T-cell (primary cell): Measurements from ENCODE around the gene SVIL. TPM values are rescaled to one million over a fixed set of nuclear protein-coding genes. Genes with fewer than 3 reads are reported as not detected.
"Not testable (repeated sequence)": the region's sequence is repeated elsewhere in the genome, so short reads cannot be mapped to it uniquely, and the experiment has no call there.

Experiments used
- ATAC-seq, 4 experiments: fragments of 200-7000 bp in 3 of 4; fragments of 150-1000 bp in 1 of 4; cut with Tn5 transposase; replicated peaks in 1 of 4; 1 replicate in 3 of 4; 2 replicates in 1 of 4; pipeline ENCODE4 v1.10.0; 2021; ENCODE audit warnings: moderate library complexity in 3 of 4, mild to moderate bottlenecking in 2 of 4, moderate number of reproducible peaks in 1 of 4
- CTCF ChIA-PET, 2 donors: fragments of 300-600 bp; sonication (Branson Sonifier 250); formaldehyde crosslinking; loops; one replicate each; lab custom pipeline; 2022; ENCODE audit warnings: antibody characterized with exemption in 2 of 2; lab: Charles Lee
- POLR2A ChIA-PET, 2 donors: fragments of 300-600 bp; sonication (Branson Sonifier 250); formaldehyde crosslinking; loops; one replicate each; lab custom pipeline; 2022; ENCODE audit warnings: antibody characterized with exemption in 2 of 2; lab: Charles Lee
- DNase-seq, 35 experiments: peaks; one replicate each; pipeline versions ENCODE4 v3.0.0 to v3.0.0-alpha.2; 2013 to 2023
- H3K27ac ChIP-seq: one replicate; pipeline ENCODE4 v1.5.1; 2013; ENCODE audit warnings: low read length
- H3K27me3 ChIP-seq, 2 experiments: replicated peaks in 1 of 2; 1 replicate in 1 of 2; 2 replicates in 1 of 2; pipeline versions ENCODE4 v1.6.1 to v1.7.0; 2013; ENCODE audit warnings: low read length in 1 of 2, mixed read lengths in 1 of 2; ENCODE audit not compliant: control insufficient read depth in 2 of 2, insufficient read depth in 2 of 2; ENCODE audit errors: extremely low read depth in 1 of 2
- H3K36me3 ChIP-seq, 2 donors: 1 replicate in 1 of 2; 2 replicates in 1 of 2; pipeline versions ENCODE4 v1.6.1 to v1.7.0; 2013; ENCODE audit warnings: low read length in 1 of 2; ENCODE audit not compliant: control insufficient read depth in 2 of 2, insufficient read depth in 1 of 2; ENCODE audit errors: extremely low read depth in 1 of 2
- H3K4me1 ChIP-seq, 2 experiments: 1 replicate in 1 of 2; 2 replicates in 1 of 2; pipeline versions ENCODE4 v1.6.1 to v1.7.0; 2013; ENCODE audit warnings: low read length in 2 of 2, mixed read lengths in 1 of 2; ENCODE audit not compliant: insufficient read depth in 2 of 2, control insufficient read depth in 1 of 2; ENCODE audit errors: extremely low read depth in 1 of 2
- H3K4me3 ChIP-seq, 2 donors: 1 replicate in 1 of 2; 2 replicates in 1 of 2; pipeline versions ENCODE4 v1.5.1 to v1.7.0; 2013; ENCODE audit warnings: mild to moderate bottlenecking in 2 of 2, low read length in 1 of 2, moderate library complexity in 1 of 2; ENCODE audit not compliant: control insufficient read depth in 1 of 2; ENCODE audit errors: extremely low read depth in 1 of 2
- H3K9me3 ChIP-seq: 2 replicates; pipeline ENCODE4 v1.7.0; 2013
- H3K27ac Mint-ChIP-seq, 2 donors: one replicate each; pipeline ENCODE4 v1.8.0; 2020 to 2021; ENCODE audit warnings: mild to moderate bottlenecking in 2 of 2, mixed read lengths in 2 of 2
- H3K27me3 Mint-ChIP-seq, 2 donors: one replicate each; pipeline ENCODE4 v1.8.0; 2021 to 2022; ENCODE audit warnings: mixed read lengths in 2 of 2
- H3K36me3 Mint-ChIP-seq: one replicate; pipeline ENCODE4 v1.8.0; 2021; ENCODE audit warnings: mixed read lengths
- H3K4me1 Mint-ChIP-seq, 3 donors: one replicate each; pipeline ENCODE4 v1.8.0; 2020 to 2022; ENCODE audit warnings: mixed read lengths in 3 of 3, mild to moderate bottlenecking in 1 of 3
- H3K4me3 Mint-ChIP-seq, 3 donors: one replicate each; pipeline ENCODE4 v1.8.0; 2020 to 2022; ENCODE audit warnings: mild to moderate bottlenecking in 3 of 3, mixed read lengths in 3 of 3, moderate library complexity in 3 of 3
- H3K9me3 Mint-ChIP-seq, 3 donors: one replicate each; pipeline ENCODE4 v1.8.0; 2020 to 2022; ENCODE audit warnings: mixed read lengths in 3 of 3
- WGBS: methylation state at CpG from one replicate; pipeline ENCODE4 v1.1.5; 2013; ENCODE audit warnings: missing lambda C conversion rate; ENCODE audit not compliant: insufficient coverage; 5-methylcytosine and 5-hydroxymethylcytosine counted together
- total RNA-seq, 35 experiments: library from RNA in 6 of 35; stranded (reverse) in 6 of 35; fragments of 120-200 nt in 1 of 35; gene quantifications; one replicate each; pipeline versions ENCODE4 v1.2.1 to v1.2.4 and lab custom pipeline; 2013 to 2026

Gene SVIL
- total RNA-seq, 5 donors from 2014 or later (not counting 1 experiment from before 2014, with no cell fraction given), result 17.4 to 45.6 (median 19.6) TPM

- Histone ChIP-seq H3K9me3 (no peaks in the 10 kb centered on the region), H3K4me1 (no peaks in the 10 kb centered on the region), H3K27me3 (no peaks in the 10 kb centered on the region), H3K36me3 (peaks cover 12 to 36% of the 10 kb centered on the region in 2 donors), H3K27ac (no peak overlapping the region), H3K4me3 (no peak overlapping the region)
- ChIA-PET POLR2A (no interaction called here), CTCF (no interaction called here)
- Mint-ChIP-seq H3K9me3 (no peaks in the 10 kb centered on the region), H3K27me3 (no peaks in the 10 kb centered on the region), H3K4me1 (peaks cover 4 to 7% (median 5%) of the 10 kb centered on the region in 3 donors), H3K27ac (no peak overlapping the region), H3K36me3 (peaks cover 45% of the 10 kb centered on the region), H3K4me3 (no peak overlapping the region)
- ATAC-seq (no peak), DNase-seq (no peak)
- WGBS, result 88% methylated on average over 3 of the region's 6 CpGs
Measured at GRCh38 chr10:29493697-29494096, 141.1 kb downstream of the SVIL start.

GRCh38 chr10:29492774-29493173, 142.0 kb downstream of the SVIL start:
- DNase-seq, result no peak
- no peaks in the 10 kb centered on the region for H3K9me3 Mint-ChIP-seq
- peaks cover 0 to 4% of the 10 kb centered on the region in 2 experiments for H3K4me1 ChIP-seq
- H3K36me3 Mint-ChIP-seq, result peaks cover 55% of the 10 kb centered on the region
- POLR2A ChIA-PET, result no interaction called here
- ATAC-seq, result no peak
- H3K4me3 Mint-ChIP-seq, result no peak overlapping the region
- no peak overlapping the region for H3K27ac ChIP-seq
- H3K27ac Mint-ChIP-seq, result no peak overlapping the region
- peaks cover 12 to 40% of the 10 kb centered on the region in 2 donors for H3K36me3 ChIP-seq
- no peaks in the 10 kb centered on the region for H3K9me3 ChIP-seq
- no peak overlapping the region for H3K4me3 ChIP-seq
- CTCF ChIA-PET, result no interaction called here
- H3K4me1 Mint-ChIP-seq, result peaks cover 4 to 7% (median 7%) of the 10 kb centered on the region in 3 donors
- 40% methylated on average over 1 of the region's 11 CpGs for WGBS
- H3K27me3 ChIP-seq, result no peaks in the 10 kb centered on the region
- H3K27me3 Mint-ChIP-seq, result no peaks in the 10 kb centered on the region

- Histone ChIP-seq H3K4me3 (no peak overlapping the region), H3K27ac (no peak overlapping the region), H3K4me1 (peaks cover 0 to 4% of the 10 kb centered on the region in 2 experiments), H3K9me3 (no peaks in the 10 kb centered on the region), H3K36me3 (peaks cover 12 to 42% of the 10 kb centered on the region in 2 donors), H3K27me3 (no peaks in the 10 kb centered on the region)
- ChIA-PET CTCF (no interaction called here), POLR2A (no interaction called here)
- H3K9me3 Mint-ChIP-seq, result no peaks in the 10 kb centered on the region
- DNase-seq (no peak), ATAC-seq (no peak)
- peaks cover 61% of the 10 kb centered on the region for H3K36me3 Mint-ChIP-seq
- no peak overlapping the region for H3K27ac Mint-ChIP-seq
- H3K4me1 Mint-ChIP-seq, result peaks cover 7 to 13% (median 11%) of the 10 kb centered on the region in 3 donors
- no peak overlapping the region for H3K4me3 Mint-ChIP-seq
- no peaks in the 10 kb centered on the region for H3K27me3 Mint-ChIP-seq
- WGBS, result 78% methylated on average over 1 of the region's 5 CpGs
Measured at GRCh38 chr10:29491918-29492317, 142.9 kb downstream of the SVIL start.

- H3K4me3 Mint-ChIP-seq, H3K9me3 Mint-ChIP-seq, POLR2A ChIA-PET, H3K27me3 Mint-ChIP-seq, H3K4me3 ChIP-seq, H3K27me3 ChIP-seq, H3K9me3 ChIP-seq, H3K27ac Mint-ChIP-seq, H3K27ac ChIP-seq, CTCF ChIA-PET, H3K4me1 ChIP-seq, ATAC-seq, DNase-seq: not testable (repeated sequence)
- H3K4me1 Mint-ChIP-seq, result peaks cover 4 to 13% (median 7%) of the 10 kb centered on the region in 3 donors
- peaks cover 12 to 45% of the 10 kb centered on the region in 2 donors for H3K36me3 ChIP-seq
- whole genome bisulfite sequencing, result 95% methylated on average over 4 of the region's 16 CpGs
- H3K36me3 Mint-ChIP-seq, result peaks cover 68% of the 10 kb centered on the region
Measured at GRCh38 chr10:29490781-29491280, 143.9 kb downstream of the SVIL start.

DNA sequence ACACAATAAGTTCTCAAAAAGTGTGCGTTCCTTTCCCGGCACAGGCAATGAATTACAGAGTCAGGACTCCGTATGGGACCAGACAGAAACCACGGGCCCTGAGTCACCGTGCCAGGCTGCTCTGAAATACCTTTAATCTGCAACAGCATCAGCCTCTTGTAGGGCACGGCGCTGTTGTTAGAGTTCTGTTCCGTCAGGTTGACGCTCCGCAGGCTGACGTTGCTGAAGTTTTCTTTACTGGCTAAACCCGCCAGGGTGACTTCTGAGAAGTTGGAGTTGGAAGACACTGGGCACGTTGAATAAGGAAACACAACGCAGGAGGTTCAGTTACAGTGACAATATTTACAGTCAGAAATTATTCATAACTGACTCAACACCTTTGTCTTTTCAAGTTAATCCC, 146.3 kb downstream of the SVIL start:
- H3K36me3 Mint-ChIP-seq, result peaks cover 79% of the 10 kb centered on the region
- H3K4me3 Mint-ChIP-seq, H3K27ac Mint-ChIP-seq: not testable (repeated sequence)

DNA sequence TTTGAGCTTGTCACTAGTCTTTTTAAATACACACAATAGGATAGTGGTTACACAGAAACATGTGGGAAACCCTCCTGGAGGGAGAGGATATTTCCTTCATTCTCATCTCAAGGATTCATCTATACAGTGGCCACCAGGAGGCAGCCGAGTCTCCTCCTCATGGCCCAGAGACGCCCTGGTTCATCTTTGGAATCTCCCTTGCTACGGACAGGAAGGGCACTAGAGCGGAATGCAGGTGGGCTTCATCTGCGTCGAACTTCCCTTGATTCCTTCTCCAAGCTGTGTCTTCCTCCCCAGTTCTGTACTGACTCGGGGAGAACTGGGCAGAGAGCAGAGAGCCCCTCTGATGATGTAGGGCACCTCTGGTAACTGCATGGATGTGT, 146.9 kb downstream of the SVIL start:
- CTCF ChIA-PET, result interaction anchor here in 1 of 2 donors (1.0 kb wide), 1 partner anchor 9 kb away, joined by 3 read pairs; no protein-coding TSS in a partner anchor
- Histone ChIP-seq H3K36me3 (peaks cover 7 to 30% of the 10 kb centered on the region in 2 donors), H3K4me1 (peaks cover 6 to 10% of the 10 kb centered on the region in 2 experiments)
- Mint-ChIP-seq H3K36me3 (peaks cover 73% of the 10 kb centered on the region), H3K4me1 (peaks cover 9 to 25% (median 23%) of the 10 kb centered on the region in 3 donors)
- ATAC-seq, H3K27me3 ChIP-seq, POLR2A ChIA-PET, H3K9me3 ChIP-seq, H3K4me3 Mint-ChIP-seq, DNase-seq, H3K9me3 Mint-ChIP-seq, H3K27me3 Mint-ChIP-seq, H3K4me3 ChIP-seq, H3K27ac Mint-ChIP-seq, H3K27ac ChIP-seq: not testable (repeated sequence)
- 100% methylated on average over 5 of the region's 7 CpGs for WGBS

More for the DNA sequence above, 146.3 kb downstream of the SVIL start:
- peaks cover 8 to 35% of the 10 kb centered on the region in 2 donors for H3K36me3 ChIP-seq
- H3K27me3 Mint-ChIP-seq, H3K4me1 ChIP-seq, POLR2A ChIA-PET, DNase-seq, H3K27ac ChIP-seq, H3K9me3 ChIP-seq, H3K4me3 ChIP-seq, H3K9me3 Mint-ChIP-seq, H3K27me3 ChIP-seq: not testable (repeated sequence)
- CTCF ChIA-PET, result interaction anchor here in 1 of 2 donors (1.0 kb wide), 1 partner anchor 8 kb away, joined by 3 read pairs; no protein-coding TSS in a partner anchor
- ATAC-seq, result peak; percentile 45 to 75 (median 67)
- WGBS, result 95% methylated on average over 5 of the region's 14 CpGs
- peaks cover 4 to 19% (median 19%) of the 10 kb centered on the region in 3 donors for H3K4me1 Mint-ChIP-seq
